ENCODE results near the gene FBLN2. TPM values are rescaled to one million over a fixed set of nuclear protein-coding genes. Genes with fewer than 3 reads are reported as not detected.

FBLN2 gene
- total and polyA plus RNA-seq, 7 experiments from 2014 or later = 0.11 to 1.5 TPM; not detected in 5

DNA sequence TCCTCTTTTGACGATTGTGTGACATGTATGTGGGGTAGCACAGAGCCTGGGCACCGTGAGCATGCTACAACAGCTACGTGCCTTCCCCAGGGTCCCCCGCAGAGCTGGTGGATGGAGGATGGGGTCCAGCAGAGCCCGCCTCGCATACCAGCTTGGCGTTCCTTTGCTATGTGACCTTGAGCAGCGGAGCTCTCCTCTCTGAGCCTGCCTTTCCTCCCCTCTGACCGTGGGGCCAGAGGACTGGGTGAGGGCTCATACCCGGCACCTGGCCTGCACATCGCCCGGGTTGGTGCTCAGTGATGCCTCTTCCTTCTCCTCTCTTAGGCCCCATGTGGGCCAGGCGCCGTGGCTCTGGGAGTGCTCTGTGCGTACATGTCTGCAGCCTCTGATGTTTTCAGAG is 73.4 kb downstream of the FBLN2 start:
- Mint-ChIP-seq H3K4me3 (no peak overlapping the region), H3K27ac (peak overlapping the region in 3 of 9 donors; percentile 90 to 98 (median 95)), H3K27me3 (no peaks in the 10 kb centered on the region), H3K9me3 (peaks cover 0 to 4% (median 0%) of the 10 kb centered on the region in 11 donors), H3K36me3 (no peaks in the 10 kb centered on the region), H3K4me1 (peaks cover 0 to 9% (median 4%) of the 10 kb centered on the region in 7 donors)
- Histone ChIP-seq H3K36me3 (ENCODE audit: control insufficient read depth in 2 of 3, insufficient read depth in 3 of 3, low read length in 3 of 3) (no peaks in the 10 kb centered on the region), H3K4me3 (ENCODE audit: low read length) (no peak overlapping the region), H3K9me3 (ENCODE audit: control insufficient read depth in 2 of 3, low read length in 3 of 3) (no peaks in the 10 kb centered on the region), H3K4me1 (ENCODE audit: control insufficient read depth in 2 of 2, insufficient read depth in 2 of 2, low read length in 2 of 2) (no peaks in the 10 kb centered on the region), H3K27ac (ENCODE audit: low read depth, low read length) (peak overlapping the region; percentile 30), H3K27me3 (ENCODE audit: control insufficient read depth in 2 of 2, insufficient read depth in 2 of 2, low read length in 2 of 2) (no peaks in the 10 kb centered on the region)
- ChIA-PET CTCF (no interaction called here), POLR2A (no interaction called here)
- intact Hi-C loops (cut with micrococcal nuclease) = no loop called here
- DNase-seq (no peak), ATAC-seq (no peak)

DNA sequence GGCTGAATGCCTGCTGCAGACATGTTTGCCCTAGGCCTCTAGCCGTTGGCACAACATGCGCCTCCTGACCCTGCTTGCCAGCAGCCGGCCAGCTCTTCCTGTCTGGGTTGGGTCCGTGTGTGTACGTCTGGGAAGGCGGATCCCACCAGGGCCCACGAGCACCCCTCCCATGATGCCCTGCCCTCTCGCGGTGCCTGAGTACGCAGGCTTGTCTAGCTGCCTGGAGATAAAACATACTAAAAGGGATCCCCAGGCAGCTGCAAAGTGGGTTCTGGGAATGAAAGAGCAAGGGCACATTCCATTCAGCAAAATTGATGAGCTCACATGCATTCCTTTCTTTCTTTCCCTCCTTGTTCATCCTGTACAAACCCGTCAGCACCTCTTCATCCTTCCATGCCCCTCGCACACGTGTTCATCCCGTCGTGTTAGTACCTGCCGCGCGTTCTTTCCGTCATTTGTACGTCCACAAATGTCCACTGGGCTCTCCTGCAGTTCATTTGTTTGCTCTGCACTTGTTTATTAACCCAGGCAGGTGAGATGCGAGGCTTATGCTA is 74.3 kb downstream of the FBLN2 start:
- Histone ChIP-seq H3K4me1 (ENCODE audit: control insufficient read depth in 2 of 2, insufficient read depth in 2 of 2, low read length in 2 of 2) (no peaks in the 10 kb centered on the region), H3K27ac (ENCODE audit: low read depth, low read length) (no peak overlapping the region), H3K9me3 (ENCODE audit: control insufficient read depth in 2 of 3, low read length in 3 of 3) (no peaks in the 10 kb centered on the region), H3K27me3 (ENCODE audit: control insufficient read depth in 2 of 2, insufficient read depth in 2 of 2, low read length in 2 of 2) (no peaks in the 10 kb centered on the region), H3K36me3 (ENCODE audit: control insufficient read depth in 2 of 3, insufficient read depth in 3 of 3, low read length in 3 of 3) (no peaks in the 10 kb centered on the region), H3K4me3 (ENCODE audit: low read length) (no peak overlapping the region)
- no peak for DNase-seq
- Mint-ChIP-seq H3K36me3 (no peaks in the 10 kb centered on the region), H3K4me1 (peaks cover 0 to 9% (median 4%) of the 10 kb centered on the region in 7 donors), H3K9me3 (peaks cover 0 to 4% (median 0%) of the 10 kb centered on the region in 11 donors), H3K4me3 (no peak overlapping the region), H3K27ac (peak overlapping the region in 3 of 9 donors; percentile 1 to 80 (median 77)), H3K27me3 (no peaks in the 10 kb centered on the region)
- intact Hi-C loops (cut with micrococcal nuclease) = no loop called here
- ATAC-seq = no peak
- CTCF ChIA-PET = no interaction called here
- POLR2A ChIA-PET = no interaction called here

DNA sequence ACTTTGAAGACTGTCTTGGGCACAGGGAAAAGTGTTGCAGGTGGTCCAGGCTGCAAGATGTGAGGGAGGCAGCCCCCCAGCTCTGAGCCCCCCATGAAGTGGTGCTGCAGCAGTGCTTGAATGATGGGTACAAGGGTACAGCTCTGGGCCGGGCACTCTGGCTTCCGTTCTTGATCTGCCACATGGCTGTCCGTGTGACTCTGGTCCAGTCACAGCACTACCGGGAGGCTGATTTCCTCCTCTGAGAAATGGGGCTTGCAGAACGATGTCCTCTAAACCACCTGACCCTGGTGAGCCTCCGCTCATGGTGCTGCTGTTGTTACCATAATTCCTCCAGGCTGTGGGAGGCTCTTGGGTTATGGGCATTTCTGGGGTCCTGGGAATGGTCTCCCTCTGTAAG is 75.1 kb downstream of the FBLN2 start:
- peak overlapping the region in 1 of 9 donors; percentile 41 for H3K27ac Mint-ChIP-seq
- Histone ChIP-seq H3K27ac (ENCODE audit: low read depth, low read length) (no peak overlapping the region), H3K9me3 (ENCODE audit: control insufficient read depth in 2 of 3, low read length in 3 of 3) (no peaks in the 10 kb centered on the region), H3K27me3 (ENCODE audit: control insufficient read depth in 2 of 2, insufficient read depth in 2 of 2, low read length in 2 of 2) (no peaks in the 10 kb centered on the region), H3K4me3 (ENCODE audit: low read length) (no peak overlapping the region), H3K4me1 (ENCODE audit: control insufficient read depth in 2 of 2, insufficient read depth in 2 of 2, low read length in 2 of 2) (no peaks in the 10 kb centered on the region), H3K36me3 (ENCODE audit: control insufficient read depth in 2 of 3, insufficient read depth in 3 of 3, low read length in 3 of 3) (no peaks in the 10 kb centered on the region)
- no peak for ATAC-seq
- H3K4me1 Mint-ChIP-seq = peaks cover 0 to 9% (median 4%) of the 10 kb centered on the region in 7 donors
- peak in 1 of 9 donors; percentile 6 for DNase-seq
- H3K27me3 Mint-ChIP-seq = no peaks in the 10 kb centered on the region
- H3K9me3 Mint-ChIP-seq = peaks cover 0 to 4% (median 0%) of the 10 kb centered on the region in 11 donors
- H3K4me3 Mint-ChIP-seq = no peak overlapping the region
- ChIA-PET CTCF (no interaction called here), POLR2A (no interaction called here)
- intact Hi-C loops (cut with micrococcal nuclease) = no loop called here
- H3K36me3 Mint-ChIP-seq = no peaks in the 10 kb centered on the region

DNA sequence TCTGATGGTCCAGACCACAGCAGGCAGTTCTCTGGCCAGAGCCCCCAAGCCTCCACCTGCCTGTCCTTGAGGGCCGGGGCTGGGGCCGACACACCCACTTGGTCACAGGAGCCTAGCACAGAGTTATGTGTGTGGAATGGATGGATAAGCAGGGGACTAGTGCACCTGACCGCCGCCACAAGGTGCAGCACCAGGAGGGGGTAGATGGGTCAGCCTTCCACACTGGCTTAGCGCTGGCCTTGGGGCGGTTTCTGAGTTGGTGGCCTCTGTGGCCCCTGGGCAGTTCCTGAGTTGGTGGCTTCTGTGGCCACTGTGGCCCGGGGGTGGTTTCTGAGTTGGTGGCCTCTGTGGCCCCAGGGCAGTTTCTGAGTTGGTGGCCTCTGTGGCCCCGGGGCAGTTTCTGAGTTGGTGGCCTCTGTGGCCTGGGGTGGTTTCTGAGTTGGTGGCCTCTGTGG is 75.8 kb downstream of the FBLN2 start:
- POLR2A ChIA-PET = no interaction called here
- H3K4me1 ChIP-seq (ENCODE audit: control insufficient read depth in 2 of 2, insufficient read depth in 2 of 2, low read length in 2 of 2) = no peaks in the 10 kb centered on the region
- H3K36me3 ChIP-seq (ENCODE audit: control insufficient read depth in 2 of 3, insufficient read depth in 3 of 3, low read length in 3 of 3) = no peaks in the 10 kb centered on the region
- Mint-ChIP-seq H3K27ac (no peak overlapping the region), H3K36me3 (no peaks in the 10 kb centered on the region), H3K4me3 (no peak overlapping the region), H3K4me1 (peaks cover 0 to 9% (median 4%) of the 10 kb centered on the region in 7 donors), H3K9me3 (peaks cover 0 to 4% (median 0%) of the 10 kb centered on the region in 11 donors), H3K27me3 (no peaks in the 10 kb centered on the region)
- CTCF ChIA-PET = no interaction called here
- H3K27me3 ChIP-seq (ENCODE audit: control insufficient read depth in 2 of 2, insufficient read depth in 2 of 2, low read length in 2 of 2) = no peaks in the 10 kb centered on the region
- ATAC-seq (no peak), DNase-seq (peak in 1 of 9 donors; percentile 6)
- no peak overlapping the region for H3K4me3 ChIP-seq (ENCODE audit: low read length)
- intact Hi-C loops (cut with micrococcal nuclease) = no loop called here
- no peaks in the 10 kb centered on the region for H3K9me3 ChIP-seq (ENCODE audit: control insufficient read depth in 2 of 3, low read length in 3 of 3)
- no peak overlapping the region for H3K27ac ChIP-seq (ENCODE audit: low read depth, low read length)

DNA sequence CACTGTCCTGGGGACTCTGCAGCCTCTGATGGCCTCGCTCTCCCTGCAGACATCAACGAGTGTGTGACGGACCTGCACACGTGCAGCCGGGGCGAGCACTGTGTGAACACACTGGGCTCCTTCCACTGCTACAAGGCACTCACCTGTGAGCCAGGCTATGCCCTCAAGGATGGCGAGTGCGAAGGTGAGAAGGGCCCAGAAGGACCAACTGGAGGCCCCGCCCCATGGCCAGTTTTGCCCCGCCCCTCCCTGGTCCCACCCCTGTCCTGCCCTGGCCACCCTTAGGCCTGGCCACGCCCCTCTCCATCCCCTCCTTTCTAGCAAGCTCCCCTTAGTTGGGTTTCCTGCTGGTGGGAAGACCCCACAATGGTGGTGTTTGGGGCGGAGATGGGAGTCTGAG is 77.5 kb downstream of the FBLN2 start:
- H3K4me1 ChIP-seq (ENCODE audit: control insufficient read depth in 2 of 2, insufficient read depth in 2 of 2, low read length in 2 of 2) = no peaks in the 10 kb centered on the region
- H3K27me3 Mint-ChIP-seq = no peaks in the 10 kb centered on the region
- intact Hi-C loops (cut with micrococcal nuclease) = no loop called here
- H3K27ac ChIP-seq (ENCODE audit: low read depth, low read length) = no peak overlapping the region
- ATAC-seq (no peak), DNase-seq (peak in 1 of 9 donors; percentile 5)
- no peak overlapping the region for H3K4me3 Mint-ChIP-seq
- peaks cover 0 to 4% (median 0%) of the 10 kb centered on the region in 11 donors for H3K9me3 Mint-ChIP-seq
- H3K36me3 Mint-ChIP-seq = no peaks in the 10 kb centered on the region
- H3K4me1 Mint-ChIP-seq = peaks cover 0 to 7% (median 4%) of the 10 kb centered on the region in 7 donors
- POLR2A ChIA-PET = no interaction called here
- CTCF ChIA-PET = no interaction called here
- no peaks in the 10 kb centered on the region for H3K27me3 ChIP-seq (ENCODE audit: control insufficient read depth in 2 of 2, insufficient read depth in 2 of 2, low read length in 2 of 2)
- no peak overlapping the region for H3K4me3 ChIP-seq (ENCODE audit: low read length)
- no peaks in the 10 kb centered on the region for H3K9me3 ChIP-seq (ENCODE audit: control insufficient read depth in 2 of 3, low read length in 3 of 3)
- no peaks in the 10 kb centered on the region for H3K36me3 ChIP-seq (ENCODE audit: control insufficient read depth in 2 of 3, insufficient read depth in 3 of 3, low read length in 3 of 3)
- H3K27ac Mint-ChIP-seq = no peak overlapping the region

- peaks cover 0 to 3% (median under 1%) of the 10 kb centered on the region in 7 donors for H3K4me1 Mint-ChIP-seq
- no peak for ATAC-seq
- H3K4me3 ChIP-seq (ENCODE audit: low read length) = no peak overlapping the region
- H3K27me3 Mint-ChIP-seq = no peaks in the 10 kb centered on the region
- ChIA-PET POLR2A (no interaction called here), CTCF (no interaction called here)
- H3K27ac Mint-ChIP-seq = no peak overlapping the region
- no peaks in the 10 kb centered on the region for H3K27me3 ChIP-seq (ENCODE audit: control insufficient read depth in 2 of 2, insufficient read depth in 2 of 2, low read length in 2 of 2)
- no peak overlapping the region for H3K4me3 Mint-ChIP-seq
- no peak for DNase-seq
- no peaks in the 10 kb centered on the region for H3K9me3 ChIP-seq (ENCODE audit: control insufficient read depth in 2 of 3, low read length in 3 of 3)
- no peaks in the 10 kb centered on the region for H3K36me3 Mint-ChIP-seq
- intact Hi-C loops (cut with micrococcal nuclease) = no loop called here
- H3K9me3 Mint-ChIP-seq = peaks cover 0 to 4% (median 0%) of the 10 kb centered on the region in 11 donors
- no peak overlapping the region for H3K27ac ChIP-seq (ENCODE audit: low read depth, low read length)
- H3K4me1 ChIP-seq (ENCODE audit: control insufficient read depth in 2 of 2, insufficient read depth in 2 of 2, low read length in 2 of 2) = no peaks in the 10 kb centered on the region
- no peaks in the 10 kb centered on the region for H3K36me3 ChIP-seq (ENCODE audit: control insufficient read depth in 2 of 3, insufficient read depth in 3 of 3, low read length in 3 of 3)
Observed at GRCh38 chr3:13626915-13627460, 78.1 kb downstream of the FBLN2 start.

DNA sequence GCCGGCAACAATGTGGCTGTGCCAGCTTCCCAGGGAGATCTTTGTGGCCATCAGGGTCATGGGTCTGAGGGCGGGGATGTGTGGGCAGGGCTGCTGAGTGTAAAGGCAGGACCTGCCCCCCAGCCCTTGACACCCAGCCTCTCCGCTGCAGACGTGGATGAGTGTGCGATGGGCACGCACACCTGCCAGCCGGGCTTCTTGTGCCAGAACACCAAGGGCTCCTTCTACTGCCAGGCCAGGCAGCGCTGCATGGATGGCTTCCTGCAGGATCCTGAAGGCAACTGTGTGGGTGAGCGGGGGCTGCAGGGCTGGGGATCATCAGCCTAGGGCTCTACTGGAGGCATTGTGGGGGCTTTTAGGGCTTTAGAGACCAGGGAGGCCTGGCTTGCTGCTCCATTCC is 78.8 kb downstream of the FBLN2 start:
- H3K36me3 Mint-ChIP-seq = no peaks in the 10 kb centered on the region
- POLR2A ChIA-PET = no interaction called here
- ATAC-seq (no peak), DNase-seq (peak in 1 of 9 donors; percentile 1)
- no peak overlapping the region for H3K27ac Mint-ChIP-seq
- H3K4me3 Mint-ChIP-seq = no peak overlapping the region
- CTCF ChIA-PET = no interaction called here
- H3K27me3 Mint-ChIP-seq = no peaks in the 10 kb centered on the region
- Histone ChIP-seq H3K36me3 (ENCODE audit: control insufficient read depth in 2 of 3, insufficient read depth in 3 of 3, low read length in 3 of 3) (no peaks in the 10 kb centered on the region), H3K27me3 (ENCODE audit: control insufficient read depth in 2 of 2, insufficient read depth in 2 of 2, low read length in 2 of 2) (no peaks in the 10 kb centered on the region), H3K4me3 (ENCODE audit: low read length) (no peak overlapping the region), H3K27ac (ENCODE audit: low read depth, low read length) (no peak overlapping the region), H3K9me3 (ENCODE audit: control insufficient read depth in 2 of 3, low read length in 3 of 3) (no peaks in the 10 kb centered on the region), H3K4me1 (ENCODE audit: control insufficient read depth in 2 of 2, insufficient read depth in 2 of 2, low read length in 2 of 2) (no peaks in the 10 kb centered on the region)
- intact Hi-C loops (cut with micrococcal nuclease) = no loop called here
- peaks cover 0 to 4% (median 0%) of the 10 kb centered on the region in 11 donors for H3K9me3 Mint-ChIP-seq
- peaks cover 0 to 3% (median 0%) of the 10 kb centered on the region in 7 donors for H3K4me1 Mint-ChIP-seq
